Endothelial cell of umbilical vein (primary cell): ENCODE data around the gene POMGNT2.

Source experiments
- CTCF ChIP-seq, 2 donors: IDR thresholded peaks; 1 replicate in 1 of 2; 2 replicates in 1 of 2; pipeline ENCODE4 v1.5.1; 2011; ENCODE audit warnings: low read length in 2 of 2, mild to moderate bottlenecking in 2 of 2, moderate library complexity in 2 of 2, control low read depth in 1 of 2, inconsistent platforms in 1 of 2, low read depth in 1 of 2; ENCODE audit not compliant: insufficient read depth in 1 of 2; ENCODE audit errors: extremely low read depth in 1 of 2
- EZH2 ChIP-seq: IDR thresholded peaks from 2 replicates; pipeline ENCODE4 v1.6.1; 2012; ENCODE audit warnings: borderline replicate concordance, low read depth, mild to moderate bottlenecking, moderate library complexity, low read length, inconsistent platforms; ENCODE audit not compliant: severe bottlenecking
- JUN ChIP-seq: IDR thresholded peaks from 2 replicates; pipeline ENCODE4 v1.6.1; 2011; ENCODE audit warnings: borderline replicate concordance, low read depth; ENCODE audit not compliant: insufficient read length, insufficient read depth
- MAX ChIP-seq: IDR thresholded peaks from 2 replicates; pipeline ENCODE4 v1.6.1; 2011; ENCODE audit not compliant: insufficient read depth, insufficient read length
- MYC ChIP-seq: IDR thresholded peaks from one replicate; pipeline ENCODE4 v1.6.1; 2011; ENCODE audit warnings: mild to moderate bottlenecking, low read depth, low read length
- POLR2AphosphoS5 ChIP-seq: IDR thresholded peaks from 2 replicates; pipeline ENCODE4 v1.6.1; 2012; ENCODE audit warnings: low read depth, mild to moderate bottlenecking, control low read depth, low read length, moderate library complexity; ENCODE audit not compliant: insufficient read depth

GRCh38 chr3:43117257-43117656, 11.4 kb upstream of the POMGNT2 start:
- TF ChIP-seq CTCF (IDR thresholded peaks at IDR 0.05; ENCODE audit: extremely low read depth in 1 of 2, insufficient read depth in 1 of 2, low read depth in 1 of 2, low read length in 2 of 2) (no peak), EZH2 (no peak), POLR2AphosphoS5 (no peak), JUN (no peak), MYC (no peak), MAX (no peak)
